ENCODE data around the gene TRAPPC6A.

The TRAPPC6A gene

GRCh38 chr19:45177817-45178261, at the start of gene TRAPPC6A:
Gene TRAPPC6A, minus strand, starts transcription at chr19:45178237. Its CDS starts 19 bp downstream, at chr19:45178218.
- no peak for DNase-seq

DNA sequence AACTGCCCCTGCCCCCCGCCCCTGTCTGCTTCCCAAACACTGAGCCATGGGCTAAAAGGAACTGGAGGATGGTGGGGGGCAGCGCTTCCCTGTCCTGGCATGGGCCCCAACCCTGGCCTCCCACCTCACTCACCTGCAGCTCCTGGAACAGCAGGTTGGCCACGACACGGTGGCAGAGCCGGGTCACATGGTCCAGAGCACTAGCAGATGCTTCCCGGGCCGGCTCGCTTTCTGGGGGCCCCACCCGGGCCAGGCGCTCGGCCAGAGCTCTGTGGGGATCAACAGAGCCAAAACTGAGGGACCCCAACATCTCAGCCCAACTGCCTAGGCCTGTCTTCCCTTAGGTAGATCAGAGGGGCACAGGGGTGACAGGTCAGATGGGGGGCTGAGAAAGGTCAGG, 46.6 kb upstream of the TRAPPC6A start:
- DNase-seq = no peak

DNA sequence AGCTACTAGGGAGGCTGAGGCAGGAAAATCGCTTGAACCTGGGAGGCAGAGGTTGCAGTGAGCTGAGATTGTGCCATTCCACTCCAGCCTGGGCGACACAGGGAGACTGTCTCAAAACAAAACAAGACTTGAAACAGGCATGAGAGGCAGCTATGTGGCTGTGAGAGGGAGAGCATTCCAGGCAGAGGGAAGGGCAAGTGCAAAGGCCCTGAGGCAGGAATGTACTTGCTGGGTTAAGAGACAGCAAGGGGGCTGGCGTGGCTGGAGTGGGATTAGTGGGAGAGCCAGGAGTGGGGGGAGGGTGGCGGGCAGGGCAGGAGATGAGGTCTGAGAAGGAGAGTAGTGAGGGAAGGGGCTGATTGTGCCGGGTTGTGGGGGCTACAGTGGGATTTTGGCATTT, 45.8 kb upstream of the TRAPPC6A start:
- DNase-seq = no peak

- DNase-seq = no peak
These were observed 44.7 kb upstream of the TRAPPC6A start for GRCh38 chr19:45222724-45223123.

GRCh38 chr19:45218911-45219743, 41.1 kb upstream of the TRAPPC6A start:
- DNase-seq = no peak

- no peak for DNase-seq
These were observed 40.4 kb upstream of the TRAPPC6A start for GRCh38 chr19:45218426-45218825.

DNA sequence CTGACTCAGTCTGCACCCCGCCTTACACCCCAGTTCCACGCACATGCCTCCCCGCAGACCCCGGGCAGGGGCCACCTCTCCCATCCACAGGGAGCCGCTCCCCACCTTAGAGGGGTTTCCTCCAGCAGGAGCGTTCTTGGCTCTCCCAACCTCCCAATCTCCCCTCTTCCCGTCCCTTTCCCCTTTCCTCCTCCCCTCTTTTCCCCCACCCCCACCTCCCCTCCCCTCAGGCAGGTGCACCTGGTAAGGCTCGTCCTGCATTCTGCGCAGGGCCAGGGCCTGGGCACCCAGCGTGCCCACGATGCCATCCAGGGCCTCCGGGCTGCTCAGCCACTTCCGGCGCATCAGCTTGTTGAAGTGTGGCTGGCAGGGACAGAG, 39.9 kb upstream of the TRAPPC6A start:
- no peak for DNase-seq

GRCh38 chr19:45217193-45217956, 39.3 kb upstream of the TRAPPC6A start:
- DNase-seq = no peak

- no peak for DNase-seq
These were observed 38.6 kb upstream of the TRAPPC6A start for GRCh38 chr19:45216667-45217066.

GRCh38 chr19:45215391-45216191, 37.6 kb upstream of the TRAPPC6A start:
- no peak for DNase-seq

DNA sequence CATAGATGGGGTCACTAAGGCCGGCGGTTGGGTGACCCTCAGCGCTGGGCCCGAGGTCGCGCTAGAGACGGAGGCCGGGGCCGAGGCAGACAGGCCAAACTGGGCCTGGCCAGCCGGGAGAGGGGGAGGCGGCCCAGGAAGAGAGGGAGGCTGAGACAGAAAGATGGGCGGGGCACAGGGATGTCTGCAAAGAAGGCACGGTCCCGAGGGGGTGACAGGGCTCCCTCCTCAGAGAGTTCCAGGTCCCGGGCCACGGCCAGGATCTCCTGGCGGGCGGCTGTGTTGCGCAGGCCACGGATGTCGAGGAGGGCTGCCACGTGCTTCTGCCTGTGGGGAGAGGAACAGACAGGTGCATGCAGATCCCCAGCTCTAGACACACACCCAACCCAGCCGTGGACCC, 35.0 kb upstream of the TRAPPC6A start:
- no peak for DNase-seq

GRCh38 chr19:45211751-45212381, 33.8 kb upstream of the TRAPPC6A start:
- no peak for DNase-seq

GRCh38 chr19:45206328-45206727, 28.3 kb upstream of the TRAPPC6A start:
- no peak for DNase-seq

DNA sequence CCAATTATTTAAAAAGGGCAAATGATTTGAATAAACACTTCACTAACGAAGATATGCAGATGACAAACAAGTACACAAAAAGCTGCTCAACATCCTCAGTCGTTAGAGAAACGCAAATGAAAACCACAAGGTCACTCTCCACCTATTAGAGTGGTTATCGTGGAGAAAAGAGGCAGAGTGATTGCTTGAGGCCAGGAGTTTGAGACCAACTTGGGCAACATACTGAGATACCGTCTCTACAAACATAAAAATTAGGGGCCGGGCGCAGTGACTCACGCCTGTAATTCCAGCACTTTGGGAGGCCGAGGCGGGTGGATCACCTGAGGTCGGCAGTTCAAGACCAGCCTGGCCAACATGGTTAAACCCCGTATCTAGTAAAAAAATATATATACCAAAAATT, 27.8 kb upstream of the TRAPPC6A start:
- no peak for DNase-seq

- no peak for DNase-seq
These were observed 24.6 kb upstream of the TRAPPC6A start for GRCh38 chr19:45202637-45203036.

- DNase-seq = no peak
These were observed 22.5 kb upstream of the TRAPPC6A start for GRCh38 chr19:45200568-45200967.

DNA sequence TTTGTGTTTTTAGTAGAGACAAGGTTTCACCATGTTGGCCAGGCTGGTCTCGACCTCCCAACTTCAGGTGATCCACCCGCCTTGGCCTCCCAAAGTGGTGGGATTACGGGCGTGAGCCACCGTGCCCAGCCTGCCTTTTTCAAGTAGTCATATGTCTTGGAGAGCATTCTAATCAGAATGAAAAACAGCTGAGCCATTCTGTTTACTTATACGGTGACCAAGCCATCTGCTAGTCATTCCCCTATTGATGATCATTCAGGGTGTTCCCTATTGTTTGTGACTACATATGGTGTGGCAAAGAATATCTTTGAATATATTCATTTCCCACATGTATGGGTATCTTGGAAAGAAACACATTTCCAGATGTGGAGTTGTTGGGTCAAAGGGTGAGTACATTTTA, 17.7 kb upstream of the TRAPPC6A start:
- no peak for DNase-seq

- DNase-seq = no peak
These were observed 13.3 kb upstream of the TRAPPC6A start for GRCh38 chr19:45191375-45191774.

GRCh38 chr19:45189971-45190370, 11.9 kb upstream of the TRAPPC6A start:
- DNase-seq = no peak

GRCh38 chr19:45187421-45188100, 9.5 kb upstream of the TRAPPC6A start:
- DNase-seq = no peak

DNA sequence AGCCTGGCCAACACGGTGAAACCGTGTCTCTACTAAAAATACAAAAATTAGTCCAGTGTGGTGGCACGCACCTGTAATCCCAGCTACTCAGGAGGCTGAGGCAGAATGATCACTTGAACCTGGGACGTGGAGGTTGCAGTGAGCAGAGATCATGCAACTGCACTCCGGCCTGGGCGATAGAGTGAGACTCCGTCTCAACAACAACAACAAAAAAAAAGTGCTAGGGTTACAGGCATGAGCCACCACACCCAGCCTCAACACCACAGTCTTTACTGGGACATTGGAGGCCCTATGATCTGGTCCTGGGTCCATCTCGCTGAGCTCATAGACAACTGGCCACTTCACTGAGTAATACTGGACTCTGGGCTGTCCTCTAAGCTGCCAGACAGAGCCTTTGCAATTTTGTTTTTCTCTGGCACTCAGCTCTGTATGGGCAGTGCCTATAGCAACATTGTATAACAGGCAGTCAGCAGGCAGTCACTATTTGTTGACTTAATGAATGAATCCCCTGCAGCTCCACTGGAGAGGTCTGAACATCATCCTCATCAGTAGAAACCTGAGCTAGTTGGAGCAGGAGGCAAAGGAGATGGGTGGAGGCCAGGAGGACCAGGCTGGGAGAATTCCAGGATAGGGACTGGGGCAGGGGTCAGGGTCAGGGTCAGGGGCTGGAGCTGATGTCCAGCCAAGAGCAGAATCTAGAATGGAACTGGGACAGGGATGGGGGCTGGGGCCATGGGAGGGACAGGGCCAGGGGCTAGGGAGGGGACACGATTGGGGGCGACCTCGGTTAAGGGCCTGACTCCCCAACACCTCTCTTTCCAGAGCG, 8.7 kb upstream of the TRAPPC6A start:
- DNase-seq = no peak
